B cell (primary cell): Measurements from ENCODE around the gene ANGPT4. TPM values are rescaled to one million over a fixed set of nuclear protein-coding genes. Genes with fewer than 3 reads are reported as not detected.

Experiments used
- ATAC-seq: fragments of 200-7000 bp; cut with Tn5 transposase; one replicate; pipeline ENCODE4 v1.10.0; 2021; ENCODE audit warnings: low read depth, mild to moderate bottlenecking, moderate number of reproducible peaks, moderate library complexity
- CTCF ChIA-PET: fragments of 350-600 bp; sonication (Branson Sonifier 250); formaldehyde crosslinking; loops from one replicate; lab custom pipeline; 2021; ENCODE audit warnings: antibody characterized with exemption, inconsistent platforms; lab: Charles Lee
- POLR2A ChIA-PET: fragments of 350-600 bp; sonication (Branson Sonifier 250); formaldehyde crosslinking; loops from one replicate; lab custom pipeline; 2021; ENCODE audit warnings: antibody characterized with exemption; lab: Charles Lee
- DNase-seq: peaks from one replicate; pipeline ENCODE4 v3.0.0; 2013
- H2AFZ ChIP-seq: 2 replicates; pipeline ENCODE4 v1.6.1; 2012; ENCODE audit warnings: mild to moderate bottlenecking, low read depth, low read length; ENCODE audit not compliant: insufficient read depth, poor library complexity, severe bottlenecking
- H3K27ac ChIP-seq, 2 donors: 1 replicate in 1 of 2; 2 replicates in 1 of 2; pipeline ENCODE4 v1.5.1; 2012 to 2013; ENCODE audit warnings: low read length in 2 of 2, mild to moderate bottlenecking in 2 of 2, moderate library complexity in 1 of 2
- H3K27me3 ChIP-seq, 4 experiments: fragments of 200-600 bp in 1 of 4; sonication (generic) in 1 of 4; replicated peaks in 1 of 4; 1 replicate in 2 of 4; 2 replicates in 2 of 4; pipeline versions ENCODE4 v1.6.1 to v1.7.0; 2013 to 2016; ENCODE audit warnings: low read length in 3 of 4, mild to moderate bottlenecking in 2 of 4, mixed read lengths in 1 of 4, moderate library complexity in 1 of 4; ENCODE audit not compliant: insufficient read depth in 4 of 4, control insufficient read depth in 3 of 4; ENCODE audit errors: control extremely low read depth in 1 of 4
- H3K36me3 ChIP-seq, 2 experiments: replicated peaks in 1 of 2; 1 replicate in 1 of 2; 2 replicates in 1 of 2; pipeline versions ENCODE4 v1.6.1 to v1.7.1; 2013; ENCODE audit warnings: low read length in 1 of 2; ENCODE audit not compliant: insufficient read depth in 2 of 2, control insufficient read depth in 1 of 2; ENCODE audit errors: control extremely low read depth in 1 of 2, extremely low read depth in 1 of 2
- H3K4me1 ChIP-seq, 2 donors: fragments of 200-600 bp in 1 of 2; sonication (generic) in 1 of 2; 1 replicate in 1 of 2; 2 replicates in 1 of 2; pipeline versions ENCODE4 v1.5.1 to v1.6.1; 2013 to 2017; ENCODE audit warnings: low read length in 2 of 2; ENCODE audit not compliant: control insufficient read depth in 2 of 2, insufficient read depth in 2 of 2
- H3K4me2 ChIP-seq: replicated peaks from 2 replicates; pipeline ENCODE3; 2012; ENCODE audit warnings: mild to moderate bottlenecking, low read depth, low read length; ENCODE audit not compliant: poor library complexity, severe bottlenecking
- H3K4me3 ChIP-seq, 5 experiments: fragments of 200-600 bp in 1 of 5; sonication (generic) in 1 of 5; 1 replicate in 3 of 5; 2 replicates in 2 of 5; pipeline versions ENCODE4 v1.5.1 to v1.7.0; 2011 to 2016; ENCODE audit warnings: low read length in 4 of 5, mild to moderate bottlenecking in 4 of 5, low read depth in 2 of 5, control low read depth in 1 of 5, moderate library complexity in 1 of 5; ENCODE audit not compliant: insufficient read depth in 1 of 5; ENCODE audit errors: control extremely low read depth in 1 of 5, extremely low read depth in 1 of 5
- H3K79me2 ChIP-seq: fragments of 200-600 bp; sonication (generic); one replicate; pipeline ENCODE4 v1.6.0; 2016; ENCODE audit warnings: low read length; ENCODE audit not compliant: control insufficient read depth, insufficient read depth
- H3K9ac ChIP-seq: fragments of 200-600 bp; sonication (generic); 2 replicates; pipeline ENCODE4 v1.6.1; 2017; ENCODE audit warnings: mild to moderate bottlenecking, low read length, moderate library complexity
- H3K9me3 ChIP-seq, 3 donors: one replicate each; pipeline versions ENCODE4 v1.6.1 to v1.7.1; 2013; ENCODE audit warnings: low read length in 2 of 3; ENCODE audit not compliant: control insufficient read depth in 2 of 3, insufficient read depth in 1 of 3; ENCODE audit errors: control extremely low read depth in 1 of 3
- H4K20me1 ChIP-seq: 2 replicates; pipeline ENCODE4 v1.6.0; 2012; ENCODE audit warnings: mild to moderate bottlenecking, low read length; ENCODE audit not compliant: insufficient read depth, control insufficient read depth, poor library complexity, severe bottlenecking
- H3K27ac Mint-ChIP-seq: one replicate; pipeline ENCODE4 v1.8.0; 2021; ENCODE audit warnings: mixed read lengths
- H3K27me3 Mint-ChIP-seq: one replicate; pipeline ENCODE4 v1.8.0; 2021; ENCODE audit warnings: mixed read lengths
- H3K4me1 Mint-ChIP-seq: one replicate; pipeline ENCODE4 v1.8.0; 2021; ENCODE audit warnings: mixed read lengths
- H3K4me3 Mint-ChIP-seq: one replicate; pipeline ENCODE4 v1.8.0; 2021; ENCODE audit warnings: mixed read lengths
- H3K9me3 Mint-ChIP-seq: one replicate; pipeline ENCODE4 v1.8.0; 2022; ENCODE audit warnings: mixed read lengths; ENCODE audit not compliant: insufficient read depth
- EZH2 ChIP-seq: IDR thresholded peaks from 2 replicates; pipeline ENCODE4 v1.6.1; 2012; ENCODE audit warnings: borderline replicate concordance, low read depth, mild to moderate bottlenecking, moderate library complexity, low read length; ENCODE audit not compliant: insufficient read depth, poor library complexity, severe bottlenecking
- WGBS: methylation state at CpG from one replicate; pipeline ENCODE4 v1.1.5; 2013; ENCODE audit warnings: missing lambda C conversion rate; ENCODE audit not compliant: insufficient coverage; 5-methylcytosine and 5-hydroxymethylcytosine counted together
- intact Hi-C: fragments of 100-400 bp; cut with micrococcal nuclease; formaldehyde crosslinking; loops from one replicate; pipeline ENCODE4 v1.10.0; 2022
- polyA plus RNA-seq: library from polyadenylated mRNA; depleted of rRNA; stranded (reverse); fragments of >200 nt; gene quantifications from 2 replicates; pipeline ENCODE4 v1.2.3, GENCODE V29; 2012
- total RNA-seq, 2 donors: library from RNA; stranded (reverse); fragments of 120-200 nt in 1 of 2; gene quantifications; 1 replicate in 1 of 2; 2 replicates in 1 of 2; pipeline versions ENCODE4 v1.2.3 to v1.2.4, GENCODE V29; 2013 to 2022
- TF ChIP-seq, protein P1 (sequence below): fragments of 200-600 bp; IDR thresholded peaks from one replicate; pipeline ENCODE4 v1.8.0; 2022; ENCODE audit warnings: antibody characterized with exemption, mild to moderate bottlenecking

ANGPT4 gene
- total and polyA plus RNA-seq, 2 donors (not counting 1 experiment from before 2014, with no cell fraction given), result not detected

DNA sequence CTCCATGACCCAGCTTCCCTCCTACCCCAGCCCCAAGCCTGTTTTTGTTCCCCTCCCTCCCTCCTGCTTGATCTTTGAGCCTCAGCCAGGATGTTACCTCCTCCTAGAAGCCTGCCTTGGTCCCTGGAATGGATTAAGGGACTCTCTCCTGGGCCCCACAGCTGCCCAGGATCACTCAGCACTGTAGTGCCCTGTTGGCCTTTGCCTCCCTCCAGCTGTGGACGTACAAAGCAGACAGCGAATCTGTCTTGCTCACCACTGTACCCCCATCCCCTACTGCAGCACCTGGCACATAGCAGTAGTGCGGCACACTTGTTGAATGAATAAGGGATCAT lies 94.4 kb downstream of the ANGPT4 start:
- Histone ChIP-seq H3K9ac (no peak overlapping the region), H3K9me3 (no peaks in the 10 kb centered on the region), H3K27me3 (peaks cover 0 to 13% (median 0%) of the 10 kb centered on the region in 4 experiments), H3K79me2 (no peaks in the 10 kb centered on the region), H3K27ac (no peak overlapping the region), H3K4me3 (no peak overlapping the region), H2AFZ (no peak overlapping the region), H3K36me3 (no peaks in the 10 kb centered on the region), H3K4me2 (no peak overlapping the region), H3K4me1 (peaks cover 0 to 3% of the 10 kb centered on the region in 2 donors), H4K20me1 (no peaks in the 10 kb centered on the region)
- ChIA-PET CTCF (interaction anchor here (0.7 kb wide), 1 partner anchor 134 kb away, joined by 4 read pairs; no protein-coding TSS in a partner anchor), POLR2A (no interaction called here)
- Mint-ChIP-seq H3K4me3 (no peak overlapping the region), H3K4me1 (peaks cover 2% of the 10 kb centered on the region), H3K27me3 (peaks cover 11% of the 10 kb centered on the region), H3K9me3 (no peaks in the 10 kb centered on the region), H3K27ac (no peak overlapping the region)
- no peak for DNase-seq
- 100% methylated on average over 1 of the region's 3 CpGs for WGBS
- intact Hi-C loops, result no loop called here
- no peak for ATAC-seq
- no peak for TF ChIP-seq EZH2
- TF ChIP-seq, protein P1, sequence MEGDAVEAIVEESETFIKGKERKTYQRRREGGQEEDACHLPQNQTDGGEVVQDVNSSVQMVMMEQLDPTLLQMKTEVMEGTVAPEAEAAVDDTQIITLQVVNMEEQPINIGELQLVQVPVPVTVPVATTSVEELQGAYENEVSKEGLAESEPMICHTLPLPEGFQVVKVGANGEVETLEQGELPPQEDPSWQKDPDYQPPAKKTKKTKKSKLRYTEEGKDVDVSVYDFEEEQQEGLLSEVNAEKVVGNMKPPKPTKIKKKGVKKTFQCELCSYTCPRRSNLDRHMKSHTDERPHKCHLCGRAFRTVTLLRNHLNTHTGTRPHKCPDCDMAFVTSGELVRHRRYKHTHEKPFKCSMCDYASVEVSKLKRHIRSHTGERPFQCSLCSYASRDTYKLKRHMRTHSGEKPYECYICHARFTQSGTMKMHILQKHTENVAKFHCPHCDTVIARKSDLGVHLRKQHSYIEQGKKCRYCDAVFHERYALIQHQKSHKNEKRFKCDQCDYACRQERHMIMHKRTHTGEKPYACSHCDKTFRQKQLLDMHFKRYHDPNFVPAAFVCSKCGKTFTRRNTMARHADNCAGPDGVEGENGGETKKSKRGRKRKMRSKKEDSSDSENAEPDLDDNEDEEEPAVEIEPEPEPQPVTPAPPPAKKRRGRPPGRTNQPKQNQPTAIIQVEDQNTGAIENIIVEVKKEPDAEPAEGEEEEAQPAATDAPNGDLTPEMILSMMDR, result no peak

DNA sequence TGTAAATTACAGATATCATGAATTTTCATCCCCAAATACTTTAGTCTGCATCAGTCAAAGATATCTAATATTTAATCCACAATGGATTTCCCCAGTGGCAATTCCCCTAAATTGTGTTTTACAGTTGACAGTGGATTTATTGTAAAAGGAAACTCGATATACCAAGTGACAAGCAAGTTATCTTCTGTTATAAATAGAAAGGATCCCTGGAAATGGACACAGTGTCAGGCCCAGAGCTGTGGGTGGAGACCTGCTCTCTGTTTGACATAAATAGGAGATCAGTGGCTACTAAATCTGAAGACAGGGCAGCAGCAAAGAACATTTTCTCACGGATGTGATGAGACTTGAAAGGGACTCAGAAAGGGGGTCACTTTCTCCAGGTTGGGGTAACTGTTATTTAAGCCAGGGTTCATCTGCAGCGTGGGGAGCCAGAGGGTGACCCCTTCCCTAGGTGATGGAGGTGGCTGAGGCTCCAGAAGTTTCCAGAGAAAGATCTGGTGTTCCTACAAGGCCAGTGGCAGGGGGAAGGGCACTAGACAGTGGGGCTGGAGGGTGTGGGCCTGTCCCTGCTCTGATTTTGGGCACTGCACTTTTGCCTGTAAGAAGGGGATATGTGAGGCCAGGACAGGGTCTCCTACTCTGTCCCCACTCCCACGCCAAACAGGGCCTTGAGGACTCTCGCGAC lies 94.9 kb downstream of the ANGPT4 start:
- POLR2A ChIA-PET, result no interaction called here
- Histone ChIP-seq H3K4me1 (peaks cover 0 to 3% of the 10 kb centered on the region in 2 donors), H3K4me3 (no peak overlapping the region), H3K9ac (no peak overlapping the region), H2AFZ (no peak overlapping the region), H3K9me3 (no peaks in the 10 kb centered on the region), H4K20me1 (no peaks in the 10 kb centered on the region), H3K27ac (no peak overlapping the region), H3K36me3 (no peaks in the 10 kb centered on the region), H3K79me2 (no peaks in the 10 kb centered on the region), H3K27me3 (peaks cover 0 to 13% (median 0%) of the 10 kb centered on the region in 4 experiments), H3K4me2 (no peak overlapping the region)
- intact Hi-C loops, result no loop called here
- WGBS, result 84% methylated on average over 5 of the region's 6 CpGs
- no peak for ATAC-seq
- TF ChIP-seq EZH2, result no peak
- TF ChIP-seq, protein P1, result no peak
- Mint-ChIP-seq H3K9me3 (no peaks in the 10 kb centered on the region), H3K4me3 (no peak overlapping the region), H3K4me1 (peaks cover 2% of the 10 kb centered on the region), H3K27me3 (peaks cover 8% of the 10 kb centered on the region), H3K27ac (no peak overlapping the region)
- no peak for DNase-seq
- CTCF ChIA-PET, result interaction anchor here (0.7 to 7.7 kb wide), 2 partner anchors 135 to 136 kb away, joined by 4 to 301 read pairs; no protein-coding TSS in a partner anchor
